HG03378 (cell line): ENCODE measurements around the gene FSTL4.

Experiments used
- ATAC-seq: cut with Tn5 transposase; IDR thresholded peaks from one replicate; pipeline ENCODE4 v1.9.1; 2021; ENCODE audit warnings: mild to moderate bottlenecking, moderate library complexity; ENCODE audit not compliant: unreplicated experiment

The FSTL4 gene

DNA sequence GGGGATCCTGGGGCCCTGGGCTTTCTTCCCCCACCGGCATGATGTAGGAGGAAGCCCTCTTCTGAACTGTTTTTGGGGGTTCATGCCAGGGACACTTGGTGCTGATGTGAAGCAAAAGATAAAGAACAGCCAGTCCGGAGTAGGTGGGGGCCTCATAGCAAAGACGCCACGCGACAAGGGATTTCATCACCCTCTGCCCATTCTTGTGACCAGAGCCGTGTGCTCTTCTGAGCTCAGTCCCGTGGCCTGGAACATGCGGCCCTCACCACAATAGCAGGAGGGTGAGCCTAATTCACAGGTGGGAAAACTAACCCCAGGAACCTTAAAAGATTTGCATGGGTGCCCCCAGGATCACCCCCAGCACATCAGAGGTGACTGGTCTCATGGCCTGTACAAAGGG is 334.6 kb downstream of the FSTL4 start:
- ATAC-seq = no peak

DNA sequence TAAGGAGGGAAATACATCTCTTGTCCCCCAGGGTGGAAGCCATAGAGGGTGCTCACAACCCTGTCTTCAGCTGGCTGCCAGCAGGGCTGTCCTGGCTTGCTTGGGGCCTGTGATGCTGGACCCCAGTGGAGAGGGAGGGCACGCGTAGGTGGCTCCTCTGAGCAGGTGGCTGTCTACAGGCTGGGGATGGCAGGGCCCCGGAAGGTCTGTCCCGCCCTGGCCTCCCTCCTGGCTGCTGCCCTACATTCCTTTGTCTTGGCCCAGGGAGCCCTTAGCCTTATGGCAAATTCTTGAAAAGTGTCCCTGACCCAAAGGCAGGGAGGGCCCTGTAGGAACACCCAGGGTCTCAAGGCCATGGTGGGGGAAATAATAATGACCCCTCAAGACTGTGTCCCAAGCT is 336.2 kb downstream of the FSTL4 start:
- no peak for ATAC-seq

DNA sequence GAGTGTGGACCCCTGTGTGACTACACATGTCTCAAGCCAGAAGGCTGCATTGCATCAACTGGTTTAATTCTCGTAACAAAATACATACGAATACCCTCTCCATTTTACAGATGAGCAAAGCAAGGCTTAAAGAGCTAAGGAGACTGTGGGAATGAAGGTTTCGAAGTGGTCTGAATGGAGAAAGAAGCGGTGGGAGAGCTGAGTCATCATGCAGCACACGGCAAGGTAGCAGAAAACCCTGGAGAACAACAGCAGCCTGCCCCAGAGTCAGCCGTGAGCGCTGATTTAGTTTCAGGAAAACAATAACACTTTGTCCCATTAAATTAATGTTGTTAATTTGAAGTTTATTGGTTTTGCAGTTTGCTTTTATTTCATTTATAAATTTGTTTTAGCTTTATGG is 336.7 kb downstream of the FSTL4 start:
- ATAC-seq = no peak

DNA sequence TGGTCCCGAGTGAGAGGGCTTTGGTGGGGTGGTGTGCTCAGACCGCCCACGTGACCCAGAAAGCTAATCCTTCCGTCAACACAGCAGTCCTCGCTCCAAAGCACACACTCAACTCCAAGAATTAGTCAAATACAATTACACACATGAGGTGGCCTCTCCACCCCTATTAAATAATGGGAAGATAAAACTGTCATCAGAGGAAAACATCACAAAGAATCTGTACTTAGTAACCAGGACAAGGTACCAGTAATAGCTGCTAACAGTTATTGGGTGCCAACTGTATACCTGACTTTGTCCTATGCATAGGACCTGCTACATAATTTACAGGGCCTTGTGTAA is 337.8 kb downstream of the FSTL4 start:
- ATAC-seq = no peak

DNA sequence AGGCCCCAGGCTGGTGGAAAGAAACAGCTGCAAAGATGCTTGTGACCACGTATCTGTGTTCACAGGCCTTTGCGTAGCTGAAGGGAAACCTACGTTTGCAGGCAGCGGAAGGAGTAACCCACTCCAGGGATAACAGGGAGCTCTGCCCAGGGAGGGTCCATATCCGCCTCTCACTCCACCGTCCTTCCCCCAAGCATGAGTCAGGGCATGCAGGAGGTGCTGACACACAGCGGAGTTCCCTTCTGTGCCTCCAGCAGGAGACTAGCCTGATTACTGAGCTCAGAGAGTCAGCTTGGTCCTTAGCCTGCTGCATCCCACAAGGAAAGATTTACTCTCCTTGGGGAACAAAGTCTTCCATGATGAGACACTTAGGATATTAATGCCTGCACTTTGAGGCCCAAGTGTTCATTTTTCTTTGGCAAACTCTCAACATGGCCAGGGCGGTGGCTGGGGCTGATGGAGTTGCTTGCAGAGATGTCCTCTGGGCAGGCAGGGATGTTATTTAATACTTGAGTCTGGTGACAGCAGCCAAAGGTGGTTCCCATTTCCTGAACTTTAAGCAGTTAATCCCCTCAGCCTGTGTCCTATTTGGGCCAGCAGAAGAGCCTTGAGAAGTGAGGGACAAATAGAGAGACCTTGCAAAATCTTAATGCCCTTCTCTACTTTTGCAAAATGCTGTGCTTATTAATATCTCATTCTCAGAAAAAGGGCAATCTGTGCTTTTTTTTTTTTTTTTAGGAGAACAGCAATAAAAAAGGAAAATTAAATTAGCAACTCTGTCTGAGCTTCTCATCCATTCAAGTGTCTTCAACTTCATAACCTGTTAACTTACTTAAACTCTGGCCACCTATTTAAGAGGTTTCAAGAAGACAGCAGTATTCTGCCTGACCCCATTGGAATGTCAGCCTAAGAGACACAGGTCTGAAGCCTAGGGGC is 338.4 kb downstream of the FSTL4 start:
- no peak for ATAC-seq

DNA sequence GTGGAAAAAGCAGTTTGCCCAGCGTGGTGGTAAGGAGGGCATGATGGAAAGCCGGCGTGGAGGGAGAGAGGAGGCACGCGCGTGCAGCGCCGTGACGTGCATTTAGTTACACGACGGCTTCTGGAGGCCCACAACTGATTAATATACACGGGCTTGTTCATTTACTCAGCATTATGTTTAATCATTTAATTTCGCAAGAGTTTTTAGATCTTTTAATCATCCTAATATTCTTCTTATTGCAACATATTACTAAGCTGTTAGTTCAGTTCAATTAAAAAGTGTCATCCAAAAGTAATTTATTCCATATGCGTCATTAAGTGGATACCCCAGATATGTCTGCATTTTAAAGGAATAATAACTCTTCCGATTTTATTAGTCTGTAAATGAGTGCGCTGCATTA is 340.0 kb downstream of the FSTL4 start:
- ATAC-seq = no peak

DNA sequence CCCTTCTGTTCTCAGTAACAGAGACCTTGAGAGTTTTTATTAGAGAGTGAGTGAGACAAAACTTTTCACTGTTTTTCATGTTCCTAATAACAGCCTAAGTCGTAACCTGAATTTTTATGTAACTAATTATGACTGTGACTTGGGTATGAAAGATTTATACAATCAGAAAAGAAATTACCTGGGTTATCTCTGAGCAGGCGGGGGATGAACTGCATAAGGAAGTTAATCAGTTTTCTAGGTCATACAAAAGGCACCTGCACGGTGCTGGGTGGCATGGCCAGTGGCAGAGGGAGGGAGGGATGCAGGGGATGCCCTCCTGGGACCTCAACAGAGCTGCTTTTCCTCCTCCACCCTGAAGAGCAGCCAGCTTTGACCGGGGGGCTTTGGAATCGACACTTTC is 340.7 kb downstream of the FSTL4 start:
- no peak for ATAC-seq

DNA sequence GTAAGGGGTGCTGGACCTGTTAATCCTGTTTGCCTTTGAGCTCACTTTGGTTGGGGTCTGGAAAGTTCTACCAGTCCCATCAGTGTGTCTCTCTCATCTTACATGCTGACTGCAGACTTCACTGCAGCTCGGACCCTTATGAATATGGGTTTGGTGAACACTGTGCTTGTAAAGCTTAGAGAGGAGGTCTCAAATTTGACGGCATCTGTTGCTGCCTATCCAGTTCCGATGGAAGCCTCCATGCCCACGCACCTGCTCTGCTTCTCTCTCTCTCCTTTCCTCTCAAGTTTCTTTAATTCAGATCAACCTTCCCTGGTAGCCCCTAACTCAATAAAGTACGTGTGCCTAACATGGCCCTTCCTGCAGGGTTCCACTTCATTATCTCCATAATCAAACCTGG is 342.6 kb downstream of the FSTL4 start:
- ATAC-seq = no peak

DNA sequence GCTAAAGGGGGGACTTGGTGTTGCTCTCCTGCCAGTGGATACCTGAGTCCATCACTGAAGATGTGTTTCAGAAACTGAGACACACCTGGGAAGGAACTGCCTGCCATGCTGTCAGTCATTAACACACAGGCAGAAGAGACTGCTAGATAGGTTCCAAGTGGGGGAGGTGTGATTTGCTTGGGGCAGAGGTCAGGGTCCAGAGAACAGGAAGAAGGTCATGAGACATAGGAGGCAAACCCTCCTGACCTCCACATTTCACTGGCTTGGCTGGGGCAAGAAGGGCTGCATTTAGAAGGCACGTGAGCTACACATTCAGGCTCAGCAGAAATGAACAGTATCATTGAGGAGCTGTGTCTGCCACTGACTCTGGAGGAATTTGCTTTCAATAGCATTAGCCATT is 344.7 kb downstream of the FSTL4 start:
- no peak for ATAC-seq

DNA sequence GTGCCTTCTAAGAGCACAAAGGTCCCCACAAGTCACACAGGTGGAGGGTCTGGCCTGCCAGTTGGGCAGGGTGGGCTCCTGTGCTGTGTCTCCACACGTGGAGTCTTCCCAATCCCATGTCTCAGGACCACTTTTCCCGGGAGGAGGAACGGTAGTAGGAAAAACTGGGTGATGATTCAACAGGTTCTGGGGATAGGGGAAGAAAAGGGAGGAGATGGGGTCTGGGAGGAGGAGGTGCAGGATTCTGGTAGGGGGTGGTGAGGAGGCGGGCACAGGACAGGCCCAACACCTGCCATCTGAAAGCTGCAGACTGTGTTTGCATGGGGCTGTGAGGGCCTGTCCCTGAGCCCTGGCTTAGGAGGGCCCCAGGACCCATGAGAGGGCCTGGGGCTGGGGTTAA is 345.4 kb downstream of the FSTL4 start:
- no peak for ATAC-seq

DNA sequence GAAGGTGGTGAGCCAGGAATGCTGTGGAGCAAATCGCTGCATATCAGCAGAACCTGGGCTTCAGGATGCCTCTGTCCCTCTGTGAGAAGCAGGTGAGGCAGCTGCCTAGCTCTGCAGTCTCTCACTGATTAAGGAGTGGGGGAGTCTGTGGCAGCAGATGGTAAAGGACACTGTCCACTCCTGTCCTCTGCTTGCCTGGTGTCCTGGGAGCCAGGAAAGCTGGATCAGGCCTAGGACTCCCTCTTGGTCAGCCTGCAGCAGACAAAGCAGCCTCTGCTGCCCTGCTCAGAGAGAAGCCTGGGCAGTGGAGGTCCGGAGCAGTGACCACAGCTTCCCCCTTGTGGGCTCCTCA is 345.8 kb downstream of the FSTL4 start:
- no peak for ATAC-seq

DNA sequence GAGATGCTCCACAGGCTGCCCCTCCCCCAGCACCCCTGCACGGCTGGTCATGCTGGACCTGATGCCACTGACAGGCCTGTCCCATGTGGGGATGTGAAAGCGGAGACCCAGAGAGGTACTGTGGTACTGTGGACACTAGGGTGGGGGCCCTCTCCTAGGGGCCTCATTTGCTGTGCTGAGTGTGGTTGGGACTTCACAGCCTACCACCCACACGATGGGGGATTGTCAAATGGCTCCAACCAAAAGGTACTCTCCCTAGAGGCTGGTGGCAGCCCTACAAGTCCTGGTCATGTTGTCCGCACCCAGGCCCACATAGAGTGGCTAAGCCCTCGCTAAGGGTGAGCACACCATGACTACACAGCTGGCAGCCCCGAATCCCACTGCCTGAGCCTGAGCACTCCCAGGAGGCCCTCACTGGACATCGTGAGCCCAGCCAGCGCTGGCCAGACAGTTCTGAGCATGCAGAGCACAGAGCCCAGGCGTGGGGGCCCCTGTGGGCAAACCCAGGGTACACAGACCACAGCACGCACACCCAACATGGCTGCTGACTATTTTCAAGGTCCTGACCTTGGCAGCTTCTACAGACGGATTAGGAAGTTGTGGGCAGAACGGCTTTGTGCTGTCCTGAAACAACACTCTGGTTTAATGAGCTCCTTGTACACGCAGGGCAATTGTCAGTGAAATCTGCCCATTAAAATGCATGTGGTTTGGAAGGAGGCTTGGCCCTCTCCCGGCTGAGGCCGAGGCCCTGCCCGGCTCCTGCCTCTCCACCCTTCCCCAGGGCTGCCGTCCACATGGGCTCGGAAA is 346.4 kb downstream of the FSTL4 start:
- ATAC-seq = no peak

DNA sequence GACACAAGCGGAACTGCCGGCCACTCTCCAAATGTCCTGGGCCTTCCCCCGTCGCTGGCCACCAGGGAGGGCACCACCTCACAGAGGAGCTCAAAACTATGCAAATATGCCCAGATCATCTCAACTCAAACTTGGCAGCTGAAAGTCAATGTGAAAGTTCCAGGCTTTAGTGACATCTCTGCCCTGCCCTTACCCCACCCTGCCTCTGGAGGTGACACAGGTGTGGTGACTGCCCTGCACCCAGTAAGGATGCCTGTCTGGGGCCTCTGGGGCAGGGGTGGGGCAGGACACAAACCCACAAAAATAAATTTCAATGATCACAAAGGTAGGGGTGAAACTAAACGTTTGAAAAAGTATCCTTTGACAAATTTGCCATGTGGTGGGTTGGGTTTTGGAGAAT is 347.1 kb downstream of the FSTL4 start:
- no peak for ATAC-seq

DNA sequence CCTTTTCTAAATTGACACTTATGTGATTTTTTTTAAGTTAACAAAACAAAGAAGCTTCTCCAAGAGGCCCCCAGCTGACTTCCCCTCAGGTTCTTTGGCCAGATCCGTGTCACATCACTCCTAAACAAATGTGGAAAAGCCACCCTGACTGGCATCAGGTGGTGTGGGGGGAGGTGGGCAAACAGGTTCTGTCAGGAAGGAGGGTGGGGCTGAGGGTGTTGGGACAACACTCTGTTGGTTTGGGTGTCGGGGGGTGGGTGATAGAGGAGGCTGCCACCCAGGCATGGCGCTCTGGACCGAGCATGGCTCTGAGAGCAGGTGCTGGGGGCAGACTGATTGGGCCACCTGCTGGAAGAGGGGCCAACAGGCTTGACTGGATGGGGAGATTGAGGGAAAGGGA is 349.7 kb downstream of the FSTL4 start:
- ATAC-seq = no peak

DNA sequence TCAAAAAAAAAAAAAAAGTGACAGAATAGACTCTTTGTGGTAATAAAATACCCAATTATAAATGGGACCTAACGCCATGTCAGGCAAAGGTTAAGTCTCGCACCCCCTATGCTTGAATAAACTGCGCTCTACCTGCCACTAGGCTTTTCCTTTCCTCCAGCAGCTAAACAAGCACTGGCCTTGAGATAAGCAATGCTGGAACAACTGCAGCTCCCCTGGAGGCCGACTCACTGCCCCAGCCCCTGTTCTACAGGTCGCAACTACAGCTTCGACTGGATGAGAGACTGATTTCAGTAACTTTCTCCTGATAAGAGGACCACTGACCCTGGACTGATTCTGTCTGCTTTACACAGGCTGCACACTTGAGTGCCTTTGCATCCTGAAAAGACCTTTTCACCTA is 350.3 kb downstream of the FSTL4 start:
- no peak for ATAC-seq

DNA sequence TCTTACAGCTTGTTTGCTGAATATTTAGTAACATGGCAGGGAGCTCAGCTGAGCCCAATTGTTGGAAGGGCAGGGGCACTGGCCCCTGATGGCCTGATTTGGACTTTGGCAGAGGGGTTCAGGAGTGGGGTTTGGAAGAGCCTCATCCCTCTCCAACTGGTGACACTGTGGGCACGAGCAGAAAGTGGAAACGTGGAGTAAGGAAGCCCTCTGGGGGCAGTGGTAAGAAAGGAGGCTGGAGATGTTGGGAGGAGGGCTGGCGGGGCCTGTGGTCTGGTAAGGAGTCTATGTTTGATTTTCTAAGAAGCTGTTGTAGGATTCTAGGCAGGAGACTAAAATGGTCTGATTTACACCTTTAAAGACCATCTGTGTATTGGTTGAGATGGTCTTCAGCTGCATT is 351.6 kb downstream of the FSTL4 start:
- no peak for ATAC-seq

DNA sequence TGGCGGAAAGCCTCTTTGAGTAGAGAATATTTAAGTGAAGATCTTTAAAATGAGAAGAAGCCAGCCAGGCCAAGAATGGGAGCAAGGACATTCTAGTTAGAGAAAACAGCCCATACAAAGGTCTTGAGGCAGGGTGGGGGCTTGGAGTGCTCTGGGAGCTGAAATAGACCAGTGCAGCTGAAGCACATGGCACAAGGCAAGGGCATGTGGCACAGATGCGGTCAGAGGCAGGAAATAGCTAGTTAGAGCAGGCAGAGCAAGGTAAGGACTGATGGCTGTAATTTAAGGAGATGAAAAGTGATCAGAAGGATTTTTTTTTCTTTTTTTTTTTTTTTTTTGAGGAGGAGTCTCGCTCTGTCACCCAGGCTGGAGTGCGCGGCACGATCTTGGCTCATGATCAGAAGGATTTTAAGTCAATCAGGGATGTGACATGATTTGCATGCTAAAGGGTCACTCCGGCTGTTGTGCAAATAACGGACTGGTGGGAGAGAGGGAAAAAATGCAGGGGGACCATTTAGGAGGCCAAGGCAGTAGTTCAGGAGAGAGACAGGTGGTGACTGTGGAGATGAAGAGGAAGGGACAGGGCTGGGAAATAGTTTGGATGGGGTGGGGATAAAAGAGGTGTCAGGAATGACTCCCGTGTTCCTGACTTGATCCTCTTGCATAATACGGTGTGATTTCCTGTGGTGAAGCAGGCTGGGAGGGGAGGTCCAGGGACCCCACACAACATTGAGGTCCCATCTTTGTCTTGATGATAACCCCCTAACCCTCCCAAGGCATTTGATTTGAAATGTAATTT is 352.9 kb downstream of the FSTL4 start:
- no peak for ATAC-seq

DNA sequence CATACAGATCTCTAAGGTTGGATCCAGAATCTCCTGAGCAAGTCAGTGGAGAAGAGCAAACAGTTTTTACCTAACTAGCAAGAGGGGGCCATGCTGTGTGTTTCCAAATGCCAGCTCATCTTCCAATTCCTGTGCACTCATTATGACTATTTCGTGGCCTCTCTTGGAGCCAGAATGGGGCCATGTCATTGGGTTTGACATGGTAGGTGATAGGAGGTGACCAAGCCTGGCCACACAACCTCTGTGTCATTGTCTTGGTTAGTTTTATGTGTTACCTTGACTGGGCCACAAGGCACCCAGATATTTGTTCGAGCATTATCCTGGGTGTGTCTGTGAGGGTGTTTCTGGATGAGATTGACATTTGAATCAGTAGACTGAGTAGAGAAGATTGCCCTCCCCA is 354.4 kb downstream of the FSTL4 start:
- ATAC-seq = no peak

DNA sequence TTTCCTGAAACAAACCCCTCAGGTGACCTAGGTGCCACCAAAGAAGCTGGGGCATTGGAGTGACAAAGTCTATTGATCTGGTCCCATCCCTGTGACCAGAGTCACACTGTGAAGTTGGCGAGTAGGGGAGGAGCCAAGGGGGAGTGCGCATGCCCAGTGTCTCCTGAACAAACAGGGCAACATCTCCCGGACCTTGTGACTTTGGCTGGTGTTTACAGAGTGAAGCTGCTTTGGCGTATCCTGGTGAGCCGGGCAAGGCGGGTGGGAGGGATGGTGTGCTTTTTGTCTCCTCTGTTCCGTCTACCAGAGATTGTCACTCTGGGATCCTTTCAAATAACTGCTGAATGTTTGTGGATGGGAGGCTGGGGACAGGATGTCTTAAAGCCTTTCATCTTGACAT is 356.1 kb downstream of the FSTL4 start:
- ATAC-seq = no peak

DNA sequence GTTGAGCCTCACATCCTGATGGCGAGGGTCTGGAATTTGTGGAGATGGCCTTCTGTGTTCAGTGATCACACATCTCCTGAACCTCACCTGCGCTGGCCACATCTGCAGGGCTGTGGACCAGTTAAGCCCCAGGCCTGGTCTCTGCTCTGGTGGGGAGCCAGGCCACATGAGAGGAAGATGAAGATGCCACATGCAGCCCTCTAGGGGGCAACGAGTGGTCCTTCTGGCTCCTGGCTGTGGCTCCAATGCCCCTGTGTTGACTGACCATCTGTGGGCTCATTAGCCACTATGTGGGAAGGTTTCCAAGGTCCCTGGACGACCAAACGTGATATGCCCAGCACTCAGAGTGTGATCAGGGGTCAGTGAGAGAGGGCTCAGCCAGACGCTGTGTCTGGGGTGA is 357.5 kb downstream of the FSTL4 start:
- ATAC-seq = no peak

DNA sequence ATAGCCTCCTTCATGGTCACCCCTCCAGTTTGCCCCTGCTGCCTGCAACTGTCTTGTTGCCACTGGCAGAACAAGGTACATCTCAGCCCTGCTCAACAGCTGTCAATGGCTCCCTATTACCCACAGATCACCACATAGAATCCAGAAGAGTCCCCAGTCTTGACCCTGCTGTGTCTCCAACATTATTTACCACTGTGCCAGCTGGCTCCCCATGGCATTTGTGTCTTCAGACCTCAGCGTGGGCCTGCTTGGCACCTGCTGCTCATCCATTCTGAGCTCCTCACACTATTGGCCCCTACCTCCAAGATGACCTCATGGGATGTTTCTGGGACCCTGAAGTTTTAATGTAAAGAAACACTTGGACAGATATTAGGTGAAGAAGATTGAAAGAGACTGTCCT is 358.7 kb downstream of the FSTL4 start:
- no peak for ATAC-seq

DNA sequence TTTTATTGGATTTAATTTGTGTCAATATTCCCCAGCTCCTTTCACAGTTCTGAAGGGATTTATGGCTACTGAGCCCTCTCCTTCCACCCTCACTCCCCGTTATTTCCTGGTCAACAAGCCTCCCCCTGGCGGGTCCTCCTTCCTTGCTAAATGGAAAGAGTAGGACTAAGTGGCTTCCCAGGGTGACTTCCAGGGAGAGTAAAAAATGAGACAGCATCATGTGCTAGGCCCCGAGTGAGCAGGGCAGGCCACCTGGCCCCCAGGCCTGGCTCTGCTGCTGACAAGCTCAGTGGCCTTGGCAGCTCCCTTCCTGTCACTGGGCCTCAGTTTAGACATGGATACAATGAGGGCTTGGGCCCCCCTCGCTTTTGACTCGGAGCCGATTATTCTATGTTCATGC is 359.3 kb downstream of the FSTL4 start:
- ATAC-seq = no peak
